GM23338 (cell line): Measurements from ENCODE around the gene RBFOX1.

Experiments
- CREB1 ChIP-seq: fragments of 250-450 bp; sonication (Bioruptor Pico); IDR thresholded peaks from 2 replicates; pipeline ENCODE4 v1.5.0; 2020; ENCODE audit warnings: low read depth, mild to moderate bottlenecking, moderate library complexity
- CTCF ChIP-seq, 2 experiments: fragments of 200-600 bp in 1 of 2; sonication (generic) in 1 of 2; conservative IDR thresholded peaks; 2 replicates each; pipeline versions ENCODE4 v1.5.1 to v1.6.1; 2016 to 2017; ENCODE audit warnings: antibody characterized with exemption in 2 of 2, low read depth in 2 of 2, mild to moderate bottlenecking in 2 of 2, moderate library complexity in 1 of 2
- ETS1 ChIP-seq: IDR thresholded peaks from 2 replicates; pipeline ENCODE4 v1.6.1; 2016; ENCODE audit warnings: antibody characterized with exemption
- EZH2 ChIP-seq: fragments of 200-600 bp; sonication (generic); IDR thresholded peaks from one replicate; pipeline ENCODE4 v1.8.0; 2017; ENCODE audit warnings: antibody characterized with exemption, mild to moderate bottlenecking, low read depth; ENCODE audit not compliant: unreplicated experiment
- EZH2phosphoT487 ChIP-seq: fragments of 200-600 bp; sonication (generic); IDR thresholded peaks from one replicate; pipeline ENCODE4 v1.8.1; 2018; ENCODE audit warnings: antibody characterized with exemption; ENCODE audit not compliant: unreplicated experiment
- JUNB ChIP-seq: IDR thresholded peaks from one replicate; pipeline ENCODE4 v1.6.1; 2016; ENCODE audit warnings: antibody characterized with exemption; ENCODE audit not compliant: unreplicated experiment
- POLR2AphosphoS5 ChIP-seq: IDR thresholded peaks from 2 replicates; pipeline ENCODE4 v1.6.1; 2016; ENCODE audit warnings: antibody characterized with exemption, low read depth
- REST ChIP-seq: IDR thresholded peaks from one replicate; pipeline ENCODE4 v1.6.1; 2018; ENCODE audit warnings: antibody characterized with exemption; ENCODE audit not compliant: unreplicated experiment
- STAT1 ChIP-seq: IDR thresholded peaks from one replicate; pipeline ENCODE4 v1.6.1; 2016; ENCODE audit warnings: antibody characterized with exemption; ENCODE audit not compliant: unreplicated experiment
- ZNF114 ChIP-seq: fragments of 250-450 bp; sonication (Bioruptor Pico); IDR thresholded peaks from 2 replicates; pipeline ENCODE4 v1.5.0; 2020; ENCODE audit warnings: mild to moderate bottlenecking, moderate library complexity

GRCh38 chr16:7512503-7512902 is 179.9 kb downstream of the RBFOX1 start:
- TF ChIP-seq CTCF (conservative IDR thresholded peaks at IDR 0.05; ENCODE audit: low read depth in 2 of 2) = no peak
- no peak for TF ChIP-seq EZH2
- TF ChIP-seq EZH2phosphoT487 = no peak
- no peak for TF ChIP-seq POLR2AphosphoS5
- no peak for TF ChIP-seq REST
- TF ChIP-seq ZNF114 = no peak
- no peak for TF ChIP-seq CREB1
- no peak for TF ChIP-seq JUNB
- TF ChIP-seq ETS1 = no peak
- TF ChIP-seq STAT1 = no peak
